ENCODE results near the gene MSI2.

Gene MSI2

DNA sequence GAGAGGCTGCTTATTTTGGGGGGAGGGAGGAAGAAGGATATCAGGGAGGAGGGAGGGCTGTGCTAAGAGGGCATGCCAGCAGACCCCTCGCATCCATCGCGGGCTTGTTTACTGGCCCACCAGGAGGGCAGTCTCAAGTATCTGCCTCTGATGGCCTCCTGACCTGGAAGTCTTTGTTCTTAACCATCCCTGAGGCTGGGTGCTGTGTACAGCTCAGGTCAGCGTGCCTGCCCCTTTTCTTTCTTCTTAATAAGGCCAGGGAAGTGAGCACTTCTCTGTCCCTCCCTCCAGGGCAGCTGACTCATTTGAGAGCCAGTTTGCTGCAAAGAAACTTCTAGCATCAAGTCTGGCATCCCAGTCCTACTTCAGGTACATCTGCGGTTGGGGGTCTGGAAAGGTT is 331.8 kb downstream of the MSI2 start:
- DNase-seq = no peak

DNA sequence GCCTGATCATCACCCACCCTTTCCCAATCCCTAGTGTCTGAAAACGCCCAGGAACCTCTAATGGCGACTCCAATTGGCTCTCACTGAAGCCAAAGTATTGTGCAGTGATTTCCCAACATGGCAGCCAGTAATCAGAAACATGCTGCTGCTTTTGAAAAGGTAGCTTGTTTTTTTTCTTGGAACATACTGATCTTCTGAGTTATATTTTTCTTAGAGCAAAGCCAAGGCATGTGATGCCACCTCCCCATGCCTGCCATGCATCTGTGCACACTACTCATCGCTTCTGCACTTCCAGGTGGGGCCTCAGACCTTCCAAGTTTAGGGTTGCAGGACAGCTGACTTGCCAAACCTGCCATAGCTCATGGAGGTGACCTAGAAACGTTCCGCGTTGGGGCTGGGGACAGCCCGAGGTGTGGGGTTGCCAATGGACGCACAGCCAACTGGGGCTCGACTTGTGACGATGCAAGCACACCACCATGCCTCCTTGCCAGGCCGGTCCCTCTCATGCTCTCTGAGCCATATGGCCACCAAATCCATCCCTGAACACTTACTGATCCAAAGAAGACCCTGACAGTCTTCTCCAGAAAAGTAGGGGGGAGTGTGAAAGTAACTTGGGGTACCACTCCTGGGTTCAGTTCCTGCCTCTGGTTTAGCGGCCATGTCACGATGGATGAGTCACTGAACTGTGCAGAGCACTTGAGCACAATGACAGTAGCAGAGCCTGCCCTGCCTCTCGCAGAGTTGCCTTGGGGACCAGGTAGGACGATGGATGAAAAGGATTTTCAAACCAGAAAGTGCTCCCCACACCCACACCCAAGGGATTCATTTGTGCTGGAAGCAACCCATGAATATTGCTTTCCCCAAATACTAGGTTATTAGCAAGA is 333.1 kb downstream of the MSI2 start:
- no peak for DNase-seq

- DNase-seq = no peak
Measured at GRCh38 chr17:57593739-57594462, 337.6 kb downstream of the MSI2 start.

DNA sequence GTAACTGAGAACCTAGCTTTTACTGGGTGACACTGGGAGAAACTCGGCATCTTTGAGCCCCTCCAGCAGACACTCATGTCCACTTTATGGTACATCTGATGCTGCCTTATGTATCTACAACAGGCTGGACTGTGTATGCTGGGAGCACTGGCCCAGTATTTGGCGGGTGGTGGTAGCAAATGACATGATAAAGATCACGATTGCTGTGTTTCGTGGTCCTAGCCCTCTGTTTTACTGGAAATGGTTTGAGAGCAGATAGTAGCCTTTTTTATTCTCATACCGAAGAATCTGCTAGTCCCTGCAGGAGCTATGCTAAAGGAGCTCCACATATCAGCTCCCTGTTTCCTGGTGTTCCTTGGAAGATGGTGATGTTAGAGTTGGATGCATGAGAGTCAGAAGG is 338.4 kb downstream of the MSI2 start:
- no peak for DNase-seq

DNA sequence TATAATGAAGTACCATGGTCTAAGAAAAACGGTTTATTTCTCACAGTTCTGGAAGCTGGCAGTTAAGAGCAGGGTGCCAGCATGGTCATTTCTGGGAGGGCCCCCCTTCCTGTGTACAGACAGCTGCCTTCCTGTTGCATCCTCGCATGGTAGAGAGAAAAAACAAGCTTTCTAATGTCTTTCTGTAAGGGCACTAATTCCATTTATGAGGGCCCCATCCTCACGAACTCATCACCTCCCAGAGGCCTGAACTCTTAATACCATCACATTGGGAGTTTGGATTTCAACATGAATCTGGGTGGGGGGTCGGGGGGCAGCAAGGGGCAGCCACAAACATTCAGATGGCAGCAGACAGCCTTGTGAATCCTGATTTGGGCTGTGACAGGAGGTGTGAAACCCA is 339.1 kb downstream of the MSI2 start:
- no peak for DNase-seq

GRCh38 chr17:57595947-57596695 is 339.8 kb downstream of the MSI2 start:
- no peak for DNase-seq

DNA sequence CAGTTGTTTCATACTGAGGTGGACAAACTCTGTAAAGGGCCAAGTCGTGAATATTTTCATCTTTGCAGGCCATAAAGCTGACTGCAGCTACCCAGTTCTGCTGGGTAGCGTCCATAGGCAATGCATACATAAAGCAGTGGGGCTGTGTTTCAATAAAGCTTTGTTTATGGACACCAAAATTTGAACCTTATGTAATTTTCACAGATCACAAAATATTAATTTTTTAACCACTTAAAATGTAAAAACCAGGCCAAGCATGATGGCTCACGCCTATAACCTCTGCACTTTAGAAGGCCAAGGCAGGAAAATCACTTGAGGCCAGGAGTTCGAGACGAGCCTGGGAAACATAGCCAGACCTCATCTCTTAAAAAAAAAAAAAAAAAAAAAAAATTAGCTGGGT is 340.8 kb downstream of the MSI2 start:
- DNase-seq = no peak

DNA sequence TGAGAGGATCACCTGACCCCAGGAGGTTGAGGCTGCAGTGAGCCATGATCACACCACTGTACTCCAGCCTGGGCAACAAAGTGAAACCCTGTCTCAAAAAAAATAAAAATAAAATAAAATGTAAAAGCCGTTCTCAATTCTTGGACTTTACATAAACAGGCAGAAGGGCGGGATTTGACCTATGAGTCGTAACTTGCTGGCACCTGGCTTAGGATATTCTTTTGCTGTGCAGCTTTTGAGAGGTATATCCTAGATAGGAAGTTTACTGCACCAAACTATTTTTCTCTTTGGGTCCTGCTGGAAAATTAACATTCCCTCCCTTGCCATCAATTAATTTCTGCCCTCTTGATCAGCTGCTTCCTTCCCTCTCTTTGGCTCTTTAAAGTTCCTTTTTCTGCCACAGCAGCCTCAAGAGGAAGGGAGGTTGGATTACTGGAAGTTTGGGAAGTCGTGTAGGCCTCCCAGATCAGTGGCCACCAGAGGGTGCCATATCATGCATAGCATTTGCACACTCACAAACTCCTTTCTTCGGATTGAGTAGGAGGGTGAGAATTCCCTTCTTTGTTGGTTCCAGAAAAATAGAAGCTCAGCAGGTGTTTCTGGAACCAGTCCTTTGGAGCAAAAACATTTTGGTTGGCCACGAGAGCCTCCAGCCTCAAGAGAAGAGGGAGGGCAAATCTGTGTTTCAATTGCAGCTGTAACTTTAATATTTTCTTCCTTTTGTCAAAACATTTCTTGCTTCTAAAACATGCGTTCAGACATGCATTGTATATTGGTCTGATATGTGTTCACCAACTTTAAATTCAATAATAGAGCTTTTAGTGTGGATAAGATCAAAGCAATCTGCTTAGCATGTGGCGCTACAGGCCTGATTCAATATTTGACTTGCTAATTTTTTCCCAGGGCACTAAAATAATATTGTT is 341.5 kb downstream of the MSI2 start:
- peak; percentile 38 for DNase-seq

DNA sequence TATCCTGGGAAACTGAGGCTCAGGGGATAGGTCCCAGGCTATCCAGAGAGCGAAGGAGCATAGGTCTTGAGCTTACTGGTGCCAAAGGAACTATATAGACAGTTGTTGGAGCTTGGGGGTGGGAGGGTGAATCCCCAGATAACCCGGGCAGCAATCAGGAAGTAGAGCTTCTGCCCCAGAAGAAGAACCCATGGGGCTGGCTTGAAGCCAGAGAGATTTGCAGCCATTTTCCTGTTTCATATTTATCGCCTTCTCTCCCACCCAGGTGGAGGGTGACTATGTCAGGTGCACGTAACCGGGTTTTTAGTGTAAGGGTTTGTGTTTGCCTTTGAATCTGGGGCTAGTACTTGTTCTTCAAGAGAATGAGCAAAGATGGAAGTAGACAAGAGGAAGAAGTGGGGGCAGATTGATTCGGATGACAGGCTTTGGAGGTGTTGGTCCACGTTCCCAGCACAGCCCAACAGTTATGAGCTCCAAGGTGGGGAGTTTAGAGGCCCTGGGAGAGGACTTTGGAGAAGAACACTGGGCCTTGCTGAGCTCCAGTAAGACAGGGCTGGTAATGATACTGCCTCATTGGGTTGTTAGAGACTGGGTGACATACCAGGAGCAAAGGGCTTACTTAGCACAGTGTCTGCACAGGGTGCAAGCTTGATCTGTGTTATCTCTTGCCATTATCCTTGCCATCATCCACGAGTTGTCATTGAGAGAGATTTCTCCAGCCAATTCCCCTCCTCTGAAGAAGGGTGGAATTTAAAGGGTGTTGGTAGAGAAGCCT is 343.1 kb downstream of the MSI2 start:
- DNase-seq = no peak

- no peak for DNase-seq
Measured at GRCh38 chr17:57600074-57600473, 343.8 kb downstream of the MSI2 start.

GRCh38 chr17:57601143-57601735 is 344.9 kb downstream of the MSI2 start:
- no peak for DNase-seq

DNA sequence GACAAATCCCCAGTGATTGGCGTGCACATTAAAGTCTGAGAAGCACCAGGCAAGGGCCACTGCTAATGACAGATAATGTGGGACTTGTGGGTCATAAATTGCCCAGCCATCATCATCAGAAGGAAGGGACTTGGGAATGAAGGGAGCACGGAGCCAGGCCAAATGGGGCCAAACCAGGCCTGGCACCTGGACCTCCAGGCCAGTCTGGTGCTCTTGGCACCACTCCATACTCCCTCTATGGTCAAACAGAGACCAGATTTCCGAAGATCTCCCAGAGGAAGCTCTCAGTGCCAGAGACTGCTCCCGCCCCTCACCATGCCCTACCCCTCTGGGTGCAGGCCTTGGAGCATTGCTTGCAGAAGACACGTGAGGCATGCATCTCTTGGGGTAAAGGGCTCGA is 346.6 kb downstream of the MSI2 start:
- no peak for DNase-seq

DNA sequence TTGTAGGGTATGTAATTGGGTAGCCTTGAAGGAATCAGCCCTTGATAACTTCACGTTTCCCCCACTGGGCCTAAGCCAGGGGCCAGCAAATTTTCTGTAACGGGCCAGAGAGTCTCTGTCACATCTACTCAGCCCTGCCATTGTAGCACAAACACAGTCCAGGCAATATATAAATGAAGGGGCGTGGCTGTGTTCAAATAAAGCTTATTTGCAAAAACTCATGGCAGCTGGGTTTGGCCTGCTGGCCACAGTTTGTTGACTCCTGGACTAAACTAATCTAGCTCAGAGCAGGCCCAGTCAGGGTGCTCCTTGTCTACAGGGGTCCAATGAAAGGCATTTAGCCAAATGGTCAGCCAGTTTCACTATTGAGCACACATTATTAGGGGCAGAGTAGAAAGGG is 347.2 kb downstream of the MSI2 start:
- no peak for DNase-seq

DNA sequence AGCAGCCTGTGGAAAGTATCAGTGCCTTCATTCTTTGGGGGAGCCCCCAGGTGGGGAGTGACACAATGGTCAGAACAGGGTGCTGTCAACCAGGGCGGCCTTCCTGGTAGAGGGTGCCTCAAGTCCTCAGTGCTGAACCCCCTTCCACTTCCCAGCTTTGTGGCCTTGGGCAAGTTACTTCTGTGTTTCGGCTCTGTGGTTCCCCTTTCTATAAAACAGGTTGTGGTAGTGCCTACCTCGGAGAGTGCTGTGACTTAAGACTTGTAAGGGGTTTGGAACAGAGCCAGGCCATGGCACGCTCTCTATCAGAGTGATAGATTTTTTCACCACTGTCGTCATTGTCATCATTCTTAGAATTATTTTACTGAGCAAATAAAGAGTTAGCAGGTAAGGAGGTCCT is 347.7 kb downstream of the MSI2 start:
- DNase-seq = no peak

DNA sequence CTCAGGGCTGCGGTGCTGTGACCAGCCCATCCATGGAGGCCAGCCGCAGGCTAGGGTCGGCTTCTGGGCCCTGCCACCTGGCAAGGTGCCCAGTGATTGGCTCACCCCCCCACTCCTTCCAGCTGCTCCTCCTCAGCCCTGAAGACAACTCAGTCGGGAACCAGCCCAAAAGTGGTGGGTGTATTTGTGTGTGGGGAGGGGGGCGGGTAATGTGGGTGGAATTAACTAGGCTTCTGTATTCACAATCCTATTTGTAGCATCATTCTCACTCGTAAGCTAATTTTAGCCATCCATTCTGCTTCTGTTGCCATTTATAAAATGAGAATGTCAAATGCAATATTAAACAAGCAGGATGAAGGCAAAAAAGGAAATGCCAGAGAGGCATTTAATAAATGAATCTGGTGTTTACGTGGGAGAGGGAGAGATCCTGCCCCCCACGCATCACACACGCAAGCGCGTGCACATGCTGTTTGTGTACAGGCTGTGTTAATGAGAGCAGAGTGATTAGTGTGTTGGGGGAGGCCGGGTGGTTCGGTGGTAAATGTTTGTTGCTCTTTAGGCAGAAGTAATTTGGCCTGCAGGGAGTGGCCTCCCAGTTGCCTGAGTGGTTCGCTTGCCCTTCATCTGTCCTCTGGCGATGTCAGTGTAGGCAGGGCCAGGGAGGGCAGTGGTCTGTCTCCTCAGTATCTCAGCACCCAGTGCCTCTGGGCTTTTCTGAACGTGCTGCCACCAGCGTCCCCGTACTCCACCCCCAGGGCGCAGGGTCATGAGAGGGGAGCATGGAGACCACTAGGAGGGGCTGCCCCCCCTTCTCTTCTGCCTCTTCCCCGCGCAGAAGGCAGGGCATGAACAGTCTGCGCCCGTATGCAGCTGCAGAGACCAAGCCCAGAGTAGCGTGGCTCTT is 348.7 kb downstream of the MSI2 start:
- peak; percentile 93 for DNase-seq

DNA sequence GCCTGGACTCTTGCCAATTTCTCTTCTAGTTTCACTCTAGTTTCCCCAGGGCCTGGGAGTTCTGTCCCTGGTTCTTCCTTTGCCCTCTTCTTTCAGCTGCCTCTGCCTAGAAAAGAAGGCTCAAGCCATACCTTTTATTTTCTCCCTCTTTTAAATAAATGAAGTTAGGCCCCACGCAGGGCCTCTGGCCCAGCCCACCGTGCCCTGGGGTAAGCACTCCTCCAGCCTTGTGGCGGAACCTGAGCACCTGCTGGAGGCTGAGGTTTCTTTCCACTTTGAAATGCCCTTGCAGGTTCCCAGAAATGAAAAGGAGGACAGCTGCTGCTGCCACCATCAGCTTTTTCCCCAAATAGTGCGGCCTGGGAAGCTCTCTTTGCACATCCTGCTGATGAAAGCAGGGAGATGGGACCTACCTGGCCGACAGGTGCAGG is 349.4 kb downstream of the MSI2 start:
- no peak for DNase-seq

DNA sequence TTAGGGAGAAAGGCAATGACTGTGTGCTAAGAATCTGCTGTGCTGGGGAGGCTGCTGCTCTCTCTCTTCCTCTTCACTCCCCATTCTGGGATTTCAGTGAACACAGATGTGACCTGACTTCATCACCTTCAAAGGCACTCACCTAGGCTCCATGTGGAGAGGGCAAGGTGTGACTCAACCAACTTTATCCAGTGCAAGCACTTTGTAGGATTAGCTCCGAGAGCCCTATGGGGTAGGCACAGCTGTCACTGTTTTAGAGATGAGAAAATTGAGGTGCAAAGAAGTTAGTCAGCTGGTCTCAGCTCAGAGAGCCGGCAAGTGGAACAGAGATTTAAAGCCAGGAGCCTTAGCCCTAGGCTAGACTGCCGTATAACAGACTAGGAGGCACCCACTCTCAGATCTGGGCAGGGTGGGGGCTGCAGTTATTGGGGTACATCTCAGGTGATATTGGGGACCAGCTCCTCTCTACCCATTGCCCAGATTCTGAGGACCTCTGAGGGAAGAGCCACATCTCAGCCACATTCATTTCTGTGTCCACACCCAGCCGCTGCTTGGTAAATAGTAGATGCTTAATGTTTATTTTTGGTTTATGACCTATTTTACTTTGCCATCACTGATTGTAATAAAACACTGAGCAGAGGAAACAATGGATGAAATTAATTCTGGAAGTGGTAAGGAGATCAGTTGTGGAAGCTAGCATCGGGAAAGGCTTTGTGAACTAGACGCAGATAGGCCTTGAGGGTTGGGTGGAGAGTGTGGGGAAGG is 350.0 kb downstream of the MSI2 start:
- no peak for DNase-seq

- DNase-seq = no peak
Measured at GRCh38 chr17:57607553-57608120, 351.3 kb downstream of the MSI2 start.

All from NCI-H1092 treated with DMSO at 0.1 percent for 48 hours (cell line).